ENCODE results near the gene C14orf132.

- TF ChIP-seq EP300 (IDR thresholded peaks at IDR 0.05) (no peak), CTCF (IDR thresholded peaks at IDR 0.05) (peak in 1 of 3 experiments; percentile 5), POLR2A (IDR thresholded peaks at IDR 0.05; ENCODE audit: low read depth) (no peak), POLR2AphosphoS5 (IDR thresholded peaks at IDR 0.05) (no peak)
Observed at GRCh38 chr14:96039633-96040311, 610 bp downstream of the C14orf132 start.

All from esophagus muscularis mucosa (tissue), 4 donors.